Measurements from ENCODE around the gene DHFR. TPM values are rescaled to one million over a fixed set of nuclear protein-coding genes. Genes with fewer than 3 reads are reported as not detected.
"Not testable (repeated sequence)": the region's sequence is repeated elsewhere in the genome, so short reads cannot be mapped to it uniquely, and the experiment has no call there.

Gene DHFR
- total RNA-seq, 2 donors from 2014 or later: 48.6 to 58.5 TPM

DNA sequence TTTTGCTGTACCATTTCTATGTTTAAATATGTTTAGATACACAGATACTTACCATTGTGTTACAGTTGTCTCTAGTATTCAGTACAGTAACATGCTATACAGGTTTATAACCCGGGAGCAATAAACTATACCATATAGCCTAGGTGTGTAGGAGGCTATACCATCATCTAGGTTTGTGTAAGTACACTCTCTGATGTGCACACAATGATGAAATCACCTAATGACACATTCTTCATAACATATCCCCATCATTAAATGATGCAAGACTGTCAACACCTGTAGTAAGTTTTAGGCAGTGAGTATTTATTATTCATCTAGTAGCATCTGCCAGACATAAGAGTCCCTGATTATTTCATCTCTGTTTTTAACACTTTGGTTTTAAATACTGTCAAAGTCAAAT is 7.3 kb upstream of the DHFR start:
- Histone ChIP-seq H3K36me3 (ENCODE audit: control insufficient read depth, insufficient read depth, low read length) (peaks cover 81% of the 10 kb centered on the region), H3K4me3 (ENCODE audit: low read length) (no peak overlapping the region), H3K9ac (ENCODE audit: extremely low read depth, low read length, poor library complexity, severe bottlenecking) (no peak overlapping the region), H3K27me3 (ENCODE audit: control insufficient read depth, insufficient read depth, low read length, poor library complexity, severe bottlenecking) (no peaks in the 10 kb centered on the region), H3K4me1 (ENCODE audit: control insufficient read depth, insufficient read depth, low read length) (no peaks in the 10 kb centered on the region), H3K27ac (ENCODE audit: low read depth, low read length) (no peak overlapping the region), H3K9me3 (ENCODE audit: control insufficient read depth, low read length) (no peaks in the 10 kb centered on the region)
- Mint-ChIP-seq H3K27ac (no peak overlapping the region), H3K4me3 (no peak overlapping the region), H3K27me3 (ENCODE audit: insufficient read depth) (no peaks in the 10 kb centered on the region), H3K4me1 (no peaks in the 10 kb centered on the region), H3K9me3 (peaks cover 5% of the 10 kb centered on the region), H3K36me3 (ENCODE audit: low read depth) (peaks cover 78% of the 10 kb centered on the region)
- no peak for DNase-seq
- WGBS, 2 experiments (ENCODE audit: insufficient coverage in 1 of 2, insufficient read length in 1 of 2): 40% methylated on average over 1 of the region's 1 CpG; no CpG with 5 or more reads in 1 of the 2 experiments
- TF ChIP-seq, protein P1, sequence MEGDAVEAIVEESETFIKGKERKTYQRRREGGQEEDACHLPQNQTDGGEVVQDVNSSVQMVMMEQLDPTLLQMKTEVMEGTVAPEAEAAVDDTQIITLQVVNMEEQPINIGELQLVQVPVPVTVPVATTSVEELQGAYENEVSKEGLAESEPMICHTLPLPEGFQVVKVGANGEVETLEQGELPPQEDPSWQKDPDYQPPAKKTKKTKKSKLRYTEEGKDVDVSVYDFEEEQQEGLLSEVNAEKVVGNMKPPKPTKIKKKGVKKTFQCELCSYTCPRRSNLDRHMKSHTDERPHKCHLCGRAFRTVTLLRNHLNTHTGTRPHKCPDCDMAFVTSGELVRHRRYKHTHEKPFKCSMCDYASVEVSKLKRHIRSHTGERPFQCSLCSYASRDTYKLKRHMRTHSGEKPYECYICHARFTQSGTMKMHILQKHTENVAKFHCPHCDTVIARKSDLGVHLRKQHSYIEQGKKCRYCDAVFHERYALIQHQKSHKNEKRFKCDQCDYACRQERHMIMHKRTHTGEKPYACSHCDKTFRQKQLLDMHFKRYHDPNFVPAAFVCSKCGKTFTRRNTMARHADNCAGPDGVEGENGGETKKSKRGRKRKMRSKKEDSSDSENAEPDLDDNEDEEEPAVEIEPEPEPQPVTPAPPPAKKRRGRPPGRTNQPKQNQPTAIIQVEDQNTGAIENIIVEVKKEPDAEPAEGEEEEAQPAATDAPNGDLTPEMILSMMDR (conservative IDR thresholded peaks at IDR 0.05): no peak

DNA sequence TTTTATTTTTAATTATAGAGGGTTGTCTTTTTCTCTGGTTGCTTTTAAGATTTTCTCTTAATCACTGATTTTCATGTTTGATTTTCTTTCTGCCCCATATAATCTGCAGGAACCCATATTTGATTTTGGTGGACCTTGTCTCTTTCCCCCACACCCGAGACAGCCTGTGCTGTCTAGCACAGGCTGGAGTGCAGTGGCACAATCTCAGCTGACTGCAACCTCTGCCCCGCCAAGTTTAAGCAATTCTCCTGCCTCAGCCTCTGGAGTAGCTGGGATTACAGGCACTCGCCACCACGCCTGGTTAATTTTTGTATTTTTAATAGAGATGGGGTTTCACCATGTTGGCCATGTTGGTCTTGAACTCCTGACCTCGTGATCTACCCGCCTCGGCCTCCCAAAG is 5.9 kb upstream of the DHFR start:
- not testable (repeated sequence) for H3K27ac ChIP-seq (ENCODE audit: low read depth, low read length); H3K27ac Mint-ChIP-seq; H3K4me1 Mint-ChIP-seq; H3K4me1 ChIP-seq (ENCODE audit: control insufficient read depth, insufficient read depth, low read length); H3K27me3 ChIP-seq (ENCODE audit: control insufficient read depth, insufficient read depth, low read length, poor library complexity, severe bottlenecking); H3K4me3 Mint-ChIP-seq; H3K4me3 ChIP-seq (ENCODE audit: low read length); H3K9me3 ChIP-seq (ENCODE audit: control insufficient read depth, low read length); DNase-seq; H3K9me3 Mint-ChIP-seq; H3K9ac ChIP-seq (ENCODE audit: extremely low read depth, low read length, poor library complexity, severe bottlenecking); H3K27me3 Mint-ChIP-seq (ENCODE audit: insufficient read depth)
- peaks cover 74% of the 10 kb centered on the region for H3K36me3 Mint-ChIP-seq (ENCODE audit: low read depth)
- 96 to 98% methylated on average over 4 to 5 of the region's 7 CpGs for WGBS, 2 experiments (ENCODE audit: insufficient coverage in 1 of 2, insufficient read length in 1 of 2)
- peaks cover 71% of the 10 kb centered on the region for H3K36me3 ChIP-seq (ENCODE audit: control insufficient read depth, insufficient read depth, low read length)

DNA sequence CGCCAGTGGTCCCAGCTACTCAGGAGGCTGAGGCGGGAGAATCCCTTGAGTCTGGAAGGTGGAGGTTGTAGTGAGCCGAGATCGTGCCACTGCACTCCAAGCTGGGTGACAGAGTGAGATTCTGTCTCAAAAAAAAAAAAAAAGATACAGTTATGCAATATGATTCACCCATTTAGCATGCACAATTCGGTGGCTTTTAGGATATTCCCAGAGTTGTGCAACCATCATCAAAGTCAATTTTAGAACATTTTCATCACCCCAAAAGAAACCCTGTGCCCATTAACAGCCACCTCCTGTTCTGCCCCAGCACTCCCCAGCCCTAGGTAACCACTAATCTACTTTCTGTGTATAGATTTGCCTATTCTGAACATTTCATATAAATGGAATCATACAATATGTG is 4.3 kb upstream of the DHFR start:
- no peaks in the 10 kb centered on the region for H3K9me3 ChIP-seq (ENCODE audit: control insufficient read depth, low read length)
- no peak overlapping the region for H3K9ac ChIP-seq (ENCODE audit: extremely low read depth, low read length, poor library complexity, severe bottlenecking)
- Mint-ChIP-seq H3K36me3 (ENCODE audit: low read depth) (peaks cover 65% of the 10 kb centered on the region), H3K4me3 (no peak overlapping the region), H3K27me3 (ENCODE audit: insufficient read depth) (no peaks in the 10 kb centered on the region), H3K4me1 (peaks cover 8% of the 10 kb centered on the region), H3K9me3 (peaks cover 5% of the 10 kb centered on the region), H3K27ac (no peak overlapping the region)
- 96 to 100% methylated on average over 1 to 4 of the region's 5 CpGs for WGBS, 2 experiments (ENCODE audit: insufficient coverage in 1 of 2, insufficient read length in 1 of 2)
- no peak overlapping the region for H3K4me3 ChIP-seq (ENCODE audit: low read length)
- peaks cover 62% of the 10 kb centered on the region for H3K36me3 ChIP-seq (ENCODE audit: control insufficient read depth, insufficient read depth, low read length)
- TF ChIP-seq, protein P1 (conservative IDR thresholded peaks at IDR 0.05): no peak
- no peak for DNase-seq
- H3K4me1 ChIP-seq (ENCODE audit: control insufficient read depth, insufficient read depth, low read length): no peaks in the 10 kb centered on the region
- H3K27me3 ChIP-seq (ENCODE audit: control insufficient read depth, insufficient read depth, low read length, poor library complexity, severe bottlenecking): no peaks in the 10 kb centered on the region
- no peak overlapping the region for H3K27ac ChIP-seq (ENCODE audit: low read depth, low read length)

DNA sequence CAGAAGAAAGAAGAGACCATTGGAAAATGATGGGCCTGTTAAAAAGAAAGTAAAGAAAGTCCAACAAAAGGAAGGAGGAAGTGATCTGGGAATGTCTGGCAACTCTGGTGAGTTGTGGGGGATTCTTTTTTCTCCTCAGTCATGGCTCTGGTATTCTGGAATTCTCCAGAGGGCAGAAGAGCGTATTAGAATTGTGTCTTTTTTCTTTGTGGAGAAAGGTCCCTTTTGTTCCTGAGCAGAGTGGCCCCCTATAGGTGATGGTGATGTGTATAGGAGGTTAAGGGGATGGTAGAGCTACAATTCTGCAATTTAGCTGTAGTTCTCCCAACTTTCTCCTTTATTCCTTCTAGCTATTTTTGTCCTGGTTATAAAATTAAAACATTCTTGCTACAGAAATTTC is 1.6 kb upstream of the DHFR start:
- Mint-ChIP-seq H3K36me3 (ENCODE audit: low read depth) (peaks cover 49% of the 10 kb centered on the region), H3K27me3 (ENCODE audit: insufficient read depth) (no peaks in the 10 kb centered on the region), H3K4me3 (no peak overlapping the region), H3K9me3 (peaks cover 5% of the 10 kb centered on the region), H3K4me1 (peaks cover 16% of the 10 kb centered on the region), H3K27ac (no peak overlapping the region)
- Histone ChIP-seq H3K9me3 (ENCODE audit: control insufficient read depth, low read length) (no peaks in the 10 kb centered on the region), H3K27ac (ENCODE audit: low read depth, low read length) (no peak overlapping the region), H3K36me3 (ENCODE audit: control insufficient read depth, insufficient read depth, low read length) (peaks cover 50% of the 10 kb centered on the region), H3K4me3 (ENCODE audit: low read length) (peak overlapping the region; percentile 96), H3K27me3 (ENCODE audit: control insufficient read depth, insufficient read depth, low read length, poor library complexity, severe bottlenecking) (no peaks in the 10 kb centered on the region), H3K9ac (ENCODE audit: extremely low read depth, low read length, poor library complexity, severe bottlenecking) (no peak overlapping the region), H3K4me1 (ENCODE audit: control insufficient read depth, insufficient read depth, low read length) (no peaks in the 10 kb centered on the region)
- DNase-seq: no peak
- 60% methylated on average over 1 of the region's 1 CpG; no CpG with 5 or more reads in 1 of the 2 experiments for WGBS, 2 experiments (ENCODE audit: insufficient coverage in 1 of 2, insufficient read length in 1 of 2)
- TF ChIP-seq, protein P1 (conservative IDR thresholded peaks at IDR 0.05): peak; percentile 66
